ENCODE data around the gene NR2C2.
"Not testable (repeated sequence)": the region's sequence is repeated elsewhere in the genome, so short reads cannot be mapped to it uniquely, and the experiment has no call there.

Gene NR2C2

GRCh38 chr3:14962762-14963161 lies 15.4 kb downstream of the NR2C2 start:
- no peak for DNase-seq

DNA sequence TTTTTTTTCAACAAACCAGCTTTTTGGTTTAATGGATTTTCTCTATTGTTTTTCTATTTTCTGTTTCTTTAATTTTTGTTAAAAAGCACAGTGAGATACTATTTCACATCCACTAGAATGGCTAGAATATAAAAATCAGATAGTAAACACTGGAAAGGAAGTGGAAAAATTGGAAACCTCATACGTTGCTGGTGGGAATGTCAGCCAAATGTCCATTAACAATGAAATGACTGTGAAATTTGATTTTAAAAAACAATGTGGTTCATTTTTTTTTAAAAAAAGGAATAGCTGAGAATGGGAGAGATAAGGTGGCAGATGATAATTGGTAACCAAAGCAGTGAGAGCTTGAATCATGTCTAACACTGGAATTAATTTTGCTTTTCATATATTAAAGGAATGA lies 19.9 kb downstream of the NR2C2 start:
- no peak for DNase-seq

DNA sequence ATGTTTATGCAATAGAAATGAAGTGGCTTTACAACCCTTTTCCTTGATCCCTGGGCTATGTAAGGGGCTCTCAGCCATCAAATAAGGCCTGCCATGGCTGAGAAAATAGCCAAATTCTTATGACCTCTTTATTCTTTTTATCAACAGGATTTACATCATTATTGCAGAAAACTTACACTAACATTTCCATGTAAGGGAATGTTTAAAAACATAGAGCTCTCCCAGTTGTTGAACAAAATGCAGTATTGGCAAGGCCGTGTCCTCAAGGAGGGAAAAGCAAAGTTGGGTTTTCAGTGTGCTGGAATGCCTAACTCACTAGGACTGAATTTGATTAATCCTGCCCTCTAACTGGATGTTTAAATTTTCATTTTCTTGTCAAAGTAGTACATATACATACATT lies 22.3 kb downstream of the NR2C2 start:
- DNase-seq: no peak

DNA sequence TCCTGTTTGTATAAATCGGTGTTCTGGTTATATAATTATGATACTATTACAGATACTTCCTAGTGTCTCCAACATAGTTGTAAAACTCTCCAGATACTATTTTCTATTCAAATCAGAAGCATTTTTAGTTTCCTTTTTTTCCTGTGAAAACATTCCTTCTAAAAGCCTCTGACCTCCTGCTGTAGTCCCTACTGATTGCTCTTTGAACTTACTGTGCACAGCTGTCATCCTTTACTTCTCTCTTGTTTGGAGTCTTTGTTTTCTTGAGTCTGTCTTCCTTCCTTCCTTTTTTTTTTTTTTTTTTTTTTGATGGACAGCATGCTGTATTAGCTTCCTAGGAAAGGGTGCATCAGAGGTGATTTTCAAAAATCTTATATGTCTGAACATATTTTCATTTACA lies 28.9 kb downstream of the NR2C2 start:
- no peak for DNase-seq

GRCh38 chr3:14980689-14981088 lies 33.3 kb downstream of the NR2C2 start:
- DNase-seq: no peak

DNA sequence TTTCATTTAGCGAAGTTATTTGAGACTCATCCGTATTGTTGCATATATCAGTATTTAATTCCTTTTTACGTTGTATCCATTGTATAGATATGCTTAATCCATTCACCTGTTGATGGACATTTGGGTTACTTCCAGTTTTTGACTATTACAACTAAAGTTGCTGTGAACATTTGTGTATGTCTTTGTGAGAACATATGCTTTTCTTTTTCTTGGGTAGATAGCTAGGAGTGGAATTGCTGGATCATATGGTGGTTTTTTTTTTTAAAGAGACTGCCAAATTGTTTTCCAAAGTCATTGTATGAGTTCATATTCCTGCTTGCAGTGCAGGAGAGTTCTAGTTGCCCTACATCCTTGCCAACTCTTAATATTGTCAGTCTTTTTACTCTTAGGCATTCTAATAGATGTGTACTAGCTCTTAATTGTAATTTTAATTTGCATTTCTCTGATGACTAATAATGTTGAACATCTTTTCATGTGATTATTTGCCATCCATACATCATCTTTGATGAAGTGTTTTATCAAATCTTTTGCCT lies 37.3 kb downstream of the NR2C2 start:
- no peak for DNase-seq

DNA sequence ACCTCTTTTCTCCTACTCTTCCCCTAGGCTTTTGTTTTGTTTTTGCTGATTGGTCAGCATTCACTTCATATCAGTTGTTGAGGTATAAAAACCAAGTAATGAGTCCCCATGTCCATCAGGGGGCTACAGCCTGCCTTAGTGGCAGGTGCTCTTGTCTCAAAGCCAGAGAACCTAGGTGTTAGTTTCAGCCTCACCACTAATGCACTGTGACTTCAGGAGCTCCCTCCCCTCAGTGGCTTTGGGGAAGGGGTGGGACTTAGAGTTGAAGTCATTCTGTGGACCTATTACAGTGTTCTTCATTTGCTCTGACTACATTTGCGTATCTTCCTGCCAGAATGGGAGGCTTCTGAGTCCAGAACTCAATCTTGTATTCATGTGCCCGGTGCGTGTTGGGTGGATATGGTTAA lies 41.6 kb downstream of the NR2C2 start:
- DNase-seq: no peak

- no peak for DNase-seq
These were observed 42.8 kb downstream of the NR2C2 start for GRCh38 chr3:14989943-14990779.

GRCh38 chr3:14990780-14991148 lies 43.4 kb downstream of the NR2C2 start:
- no peak for DNase-seq

GRCh38 chr3:14991151-14991742 lies 43.9 kb downstream of the NR2C2 start:
- DNase-seq: peak; percentile 25

GRCh38 chr3:14991818-14992612 lies 44.6 kb downstream of the NR2C2 start:
- no peak for DNase-seq

GRCh38 chr3:14997941-14998340 lies 50.6 kb downstream of the NR2C2 start:
- no peak for DNase-seq

DNA sequence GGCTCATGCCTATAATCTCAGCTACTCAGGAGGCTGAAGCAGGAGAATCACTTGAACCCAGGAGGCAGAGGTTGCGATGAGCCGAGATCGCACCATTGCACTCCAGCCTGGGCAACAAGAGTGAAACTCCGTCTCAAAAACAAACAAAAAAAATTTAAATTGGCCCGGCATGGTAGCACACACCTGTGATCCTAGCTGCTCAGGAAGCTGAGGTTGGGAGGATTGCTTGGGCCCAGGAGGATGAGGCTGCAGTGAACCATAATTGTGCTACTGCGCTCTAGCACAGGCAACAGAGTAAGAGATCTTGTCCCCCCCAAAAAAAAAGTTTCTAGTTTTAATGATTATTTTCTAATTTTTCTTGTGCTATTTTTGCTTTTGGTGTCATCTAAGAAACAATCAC lies 51.8 kb downstream of the NR2C2 start:
- DNase-seq: not testable (repeated sequence)

GRCh38 chr3:15007681-15008141 lies 60.3 kb downstream of the NR2C2 start:
- no peak for DNase-seq

DNA sequence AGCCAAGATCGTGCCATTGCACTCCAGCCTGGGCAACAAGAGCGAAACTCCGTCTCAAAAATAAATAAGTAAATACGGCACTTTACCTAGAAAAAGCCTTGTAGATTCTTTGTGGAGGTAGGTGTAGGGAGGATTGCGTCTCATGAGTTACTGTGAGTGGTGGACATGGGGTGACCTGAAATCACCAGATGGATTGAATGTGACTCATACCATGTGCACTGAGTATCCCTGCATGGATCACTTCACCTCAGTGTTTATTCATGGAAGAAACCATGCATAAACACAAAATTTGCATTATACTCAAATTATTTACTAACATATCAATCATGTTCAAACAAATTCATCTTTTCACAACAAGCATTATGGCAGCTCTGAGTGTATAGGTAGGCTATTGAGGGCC lies 61.8 kb downstream of the NR2C2 start:
- DNase-seq: no peak

DNA sequence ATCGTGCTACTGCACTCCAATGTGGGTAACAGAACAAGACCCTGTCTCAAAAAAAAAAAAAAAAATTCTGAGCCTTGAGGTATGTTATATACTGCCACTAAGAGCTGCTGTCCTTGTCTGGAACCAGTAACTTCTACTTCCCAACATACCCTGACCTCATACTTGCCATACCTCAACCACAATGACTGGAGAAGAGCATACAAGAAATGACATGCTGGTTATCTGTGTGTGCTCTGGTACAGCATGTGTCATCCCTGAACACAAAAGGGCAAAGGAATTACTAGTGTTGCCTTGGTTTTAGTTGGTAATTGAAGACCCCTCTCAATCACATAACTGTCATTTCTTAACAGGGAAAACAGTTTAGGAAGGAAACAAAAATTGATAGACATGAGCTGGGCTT lies 63.3 kb downstream of the NR2C2 start:
- no peak for DNase-seq

DNA sequence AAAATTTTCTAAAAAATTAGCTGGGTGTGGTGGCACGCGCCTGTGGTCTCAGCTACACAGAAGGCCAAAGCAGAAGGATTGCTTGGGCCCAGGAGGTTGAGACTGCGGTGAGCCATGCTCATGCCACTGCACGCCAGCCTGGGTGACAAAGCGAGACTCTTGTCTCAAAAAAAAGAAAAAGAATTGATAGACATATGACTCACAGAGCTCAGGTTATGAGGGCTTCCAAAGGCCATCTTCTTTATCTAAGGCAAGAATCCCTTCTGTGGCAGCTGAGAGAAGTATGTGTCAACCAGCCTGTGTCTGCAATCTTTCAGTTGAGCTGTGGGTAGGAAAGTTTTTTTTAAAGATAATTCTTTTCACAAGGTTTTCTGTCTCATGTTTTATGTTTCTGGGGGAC lies 63.8 kb downstream of the NR2C2 start:
- DNase-seq: no peak

DNA sequence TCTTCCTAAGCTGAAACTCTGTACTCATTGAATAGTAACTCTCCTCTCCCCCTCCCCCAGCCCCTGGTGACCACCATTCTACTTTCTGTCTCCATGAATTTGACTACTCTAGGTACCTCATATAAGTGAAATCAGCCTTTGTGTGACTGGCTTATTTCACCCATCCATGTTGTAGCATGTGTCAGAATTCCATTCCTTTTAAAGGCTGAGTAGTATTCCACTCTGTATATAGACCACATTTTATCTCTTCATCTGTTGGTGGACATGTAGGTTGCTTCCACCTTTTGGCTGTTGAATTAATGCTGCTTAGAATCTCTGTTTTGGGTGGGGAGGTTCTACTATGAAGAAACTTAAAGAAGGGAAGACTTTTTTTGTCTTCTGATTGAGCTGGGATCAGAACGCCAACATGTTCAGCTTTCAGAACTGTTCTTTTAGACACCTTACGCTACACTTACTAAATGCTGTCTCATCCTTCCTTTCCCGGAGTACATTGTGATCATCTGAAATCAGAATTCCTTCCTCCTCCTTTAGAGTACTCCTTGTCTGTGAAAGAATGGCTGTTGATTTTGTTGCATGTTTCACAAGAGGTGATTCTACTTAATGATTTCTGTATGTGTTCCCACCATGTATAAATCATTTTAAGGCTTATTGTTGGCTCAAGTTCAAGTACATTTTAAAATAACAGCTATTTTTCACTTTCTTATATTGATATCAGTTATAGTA lies 67.4 kb downstream of the NR2C2 start:
- DNase-seq: no peak

DNA sequence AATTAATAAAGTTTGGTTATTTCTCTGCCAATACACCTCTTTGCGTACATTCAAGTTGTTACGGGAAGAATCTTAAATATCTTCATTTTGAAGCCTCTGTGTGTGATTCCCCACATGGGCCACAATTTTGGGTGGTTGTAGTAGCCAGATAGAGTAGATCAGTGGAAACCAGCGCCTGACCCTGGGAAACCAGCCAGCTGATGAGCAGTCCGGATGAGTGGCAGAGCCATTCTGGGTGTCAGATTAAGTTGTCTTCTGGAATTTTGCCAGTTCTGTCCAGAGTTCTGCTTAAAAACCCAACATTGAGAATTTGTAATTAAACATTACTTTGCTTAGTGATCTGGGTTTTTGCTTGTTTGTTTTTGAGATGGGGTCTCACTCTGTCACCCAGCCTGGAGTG lies 68.1 kb downstream of the NR2C2 start:
- DNase-seq: no peak

DNA sequence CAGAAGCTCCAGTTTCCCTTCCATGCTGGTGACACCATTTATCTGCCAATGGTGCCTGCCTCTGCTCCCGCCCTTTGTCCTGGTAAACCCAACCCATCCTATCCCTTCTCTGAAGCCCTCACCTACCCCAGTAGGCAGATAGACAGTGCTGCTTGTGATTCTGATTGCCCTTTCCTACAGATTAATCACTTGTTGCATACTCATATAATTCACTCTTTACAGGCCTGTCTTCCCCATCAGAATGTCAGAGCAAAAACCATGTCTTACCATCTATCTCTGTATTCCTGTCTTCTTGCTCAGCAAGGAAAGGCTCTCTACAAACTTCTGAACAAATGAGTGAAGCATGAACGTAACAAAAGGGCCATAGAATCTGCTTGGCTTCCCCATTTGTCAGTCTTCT lies 69.8 kb downstream of the NR2C2 start:
- no peak for DNase-seq

DNA sequence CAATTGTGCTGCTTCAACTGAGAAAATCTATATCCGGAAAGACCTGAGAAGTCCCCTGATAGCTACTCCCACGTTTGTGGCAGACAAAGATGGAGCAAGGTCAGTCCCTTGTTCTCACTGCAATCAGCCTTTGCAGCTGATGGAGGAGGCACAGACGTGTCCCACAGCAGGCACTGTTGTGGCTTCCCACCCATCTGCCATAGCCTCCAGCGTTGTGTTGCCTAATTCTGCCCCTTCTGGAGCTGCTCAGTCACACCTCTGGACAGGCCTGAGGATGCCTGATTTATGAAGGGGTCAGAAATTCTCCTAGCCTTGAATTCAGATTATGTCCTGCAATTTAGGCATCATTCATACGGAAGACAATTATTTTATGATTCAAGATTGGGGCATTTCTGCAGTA lies 75.9 kb downstream of the NR2C2 start:
- DNase-seq: no peak

- no peak for DNase-seq
These were observed 76.3 kb downstream of the NR2C2 start for GRCh38 chr3:15023719-15024118.

GRCh38 chr3:15029625-15030024 lies 82.2 kb downstream of the NR2C2 start:
- no peak for DNase-seq

Measured in NCI-H345 (cell line).